MM.1S (cell line): Measurements from ENCODE around the gene ERO1A.

Experiments used
- CTCF ChIP-seq: fragments of 300-600 bp; sonication (generic); IDR thresholded peaks from 2 replicates; pipeline ENCODE4 v1.5.1; 2016; ENCODE audit warnings: antibody characterized with exemption, low read length, mixed read lengths
- EZH2 ChIP-seq: fragments of 300-600 bp; sonication (generic); optimal IDR thresholded peaks from 2 replicates; pipeline ENCODE3; 2017; ENCODE audit warnings: low read depth, mild to moderate bottlenecking, antibody characterized with exemption, low read length, mixed read lengths
- EZH2phosphoT487 ChIP-seq: fragments of 300-600 bp; sonication (generic); IDR thresholded peaks from 2 replicates; pipeline ENCODE4 v1.6.1; 2018; ENCODE audit warnings: antibody characterized with exemption, low read length

- TF ChIP-seq CTCF (no peak), EZH2 (no peak), EZH2phosphoT487 (no peak)
These were observed 98.5 kb downstream of the ERO1A start for GRCh38 chr14:52596861-52597260.
